Measurements from ENCODE around the gene HEATR5A. TPM values are rescaled to one million over a fixed set of nuclear protein-coding genes. Genes with fewer than 3 reads are reported as not detected.

The HEATR5A gene
- total and polyA plus RNA-seq, 2 donors (not counting 1 experiment from before 2014, with no cell fraction given), result 4.8 to 22.1 TPM

- 94% methylated on average over 3 of the region's 6 CpGs for WGBS (ENCODE audit: insufficient coverage)
Observed at GRCh38 chr14:31297112-31297511, 123.2 kb downstream of the HEATR5A start.

More at GRCh38 chr14:31297112-31297511, 123.2 kb downstream of the HEATR5A start:
- Mint-ChIP-seq H3K27ac (no peak overlapping the region), H3K4me3 (no peak overlapping the region), H3K4me1 (no peaks in the 10 kb centered on the region), H3K27me3 (no peaks in the 10 kb centered on the region), H3K9me3 (ENCODE audit: insufficient read depth) (no peaks in the 10 kb centered on the region)
- Histone ChIP-seq H3K9me3 (ENCODE audit: control extremely low read depth in 1 of 3, control insufficient read depth in 2 of 3, insufficient read depth in 1 of 3, low read length in 2 of 3) (no peaks in the 10 kb centered on the region), H3K4me3 (ENCODE audit: control extremely low read depth in 1 of 5, extremely low read depth in 1 of 5, insufficient read depth in 1 of 5, low read depth in 2 of 5, low read length in 4 of 5) (no peak overlapping the region), H4K20me1 (ENCODE audit: control insufficient read depth, insufficient read depth, low read length, poor library complexity, severe bottlenecking) (no peaks in the 10 kb centered on the region), H3K27me3 (replicated peaks in 1 of 4; ENCODE audit: control extremely low read depth in 1 of 4, control insufficient read depth in 3 of 4, insufficient read depth in 4 of 4, low read length in 3 of 4) (no peaks in the 10 kb centered on the region), H3K36me3 (replicated peaks in 1 of 2; ENCODE audit: control extremely low read depth in 1 of 2, control insufficient read depth in 1 of 2, extremely low read depth in 1 of 2, insufficient read depth in 2 of 2, low read length in 1 of 2) (peaks cover 1 to 11% of the 10 kb centered on the region in 2 experiments), H3K79me2 (ENCODE audit: control insufficient read depth, insufficient read depth, low read length) (no peaks in the 10 kb centered on the region), H3K27ac (ENCODE audit: low read length in 2 of 2) (no peak overlapping the region), H2AFZ (ENCODE audit: insufficient read depth, low read depth, low read length, poor library complexity, severe bottlenecking) (no peak overlapping the region), H3K4me1 (ENCODE audit: control insufficient read depth in 2 of 2, insufficient read depth in 2 of 2, low read length in 2 of 2) (no peaks in the 10 kb centered on the region), H3K4me2 (replicated peaks; ENCODE audit: low read depth, low read length, poor library complexity, severe bottlenecking) (no peak overlapping the region), H3K9ac (ENCODE audit: low read length) (no peak overlapping the region)
- TF ChIP-seq CTCF (IDR thresholded peaks at IDR 0.05) (no peak), EZH2 (IDR thresholded peaks at IDR 0.05; ENCODE audit: borderline replicate concordance, insufficient read depth, low read depth, low read length, poor library complexity, severe bottlenecking) (no peak)
- DNase-seq (no peak), ATAC-seq (ENCODE audit: low read depth) (no peak)
- CTCF ChIA-PET, result no interaction called here
- POLR2A ChIA-PET, result no interaction called here
- intact Hi-C loops (cut with micrococcal nuclease), result no loop called here
